Measurements from ENCODE around the gene SLC35A1. TPM values are rescaled to one million over a fixed set of nuclear protein-coding genes. Genes with fewer than 3 reads are reported as not detected.
"Not testable (repeated sequence)": the region's sequence is repeated elsewhere in the genome, so short reads cannot be mapped to it uniquely, and the experiment has no call there.

The SLC35A1 gene
- total and polyA plus RNA-seq, 10 donors = 13.3 to 25.4 (median 18.7) TPM

DNA sequence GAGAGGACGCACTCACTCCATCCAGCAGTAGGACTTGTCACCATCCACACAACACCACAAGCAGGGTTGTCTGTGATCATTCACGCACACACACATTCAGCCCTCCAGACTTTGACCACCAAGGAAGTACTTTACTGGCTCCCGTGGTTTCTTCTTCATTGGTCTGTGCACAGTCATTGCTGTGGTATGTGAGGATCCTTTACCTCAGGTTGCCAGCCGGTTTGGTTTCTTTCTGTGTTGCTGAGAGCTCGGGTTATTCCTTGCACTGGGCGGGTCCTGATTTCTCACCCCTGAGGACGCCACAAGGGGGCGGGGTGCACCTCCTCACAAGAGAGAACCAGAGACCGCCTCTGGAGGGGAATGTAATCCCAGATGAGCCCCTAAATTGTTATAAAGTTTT lies 11.2 kb downstream of the SLC35A1 start:
- no peak for TF ChIP-seq POLR2A (IDR thresholded peaks at IDR 0.05)
- TF ChIP-seq, protein P1, sequence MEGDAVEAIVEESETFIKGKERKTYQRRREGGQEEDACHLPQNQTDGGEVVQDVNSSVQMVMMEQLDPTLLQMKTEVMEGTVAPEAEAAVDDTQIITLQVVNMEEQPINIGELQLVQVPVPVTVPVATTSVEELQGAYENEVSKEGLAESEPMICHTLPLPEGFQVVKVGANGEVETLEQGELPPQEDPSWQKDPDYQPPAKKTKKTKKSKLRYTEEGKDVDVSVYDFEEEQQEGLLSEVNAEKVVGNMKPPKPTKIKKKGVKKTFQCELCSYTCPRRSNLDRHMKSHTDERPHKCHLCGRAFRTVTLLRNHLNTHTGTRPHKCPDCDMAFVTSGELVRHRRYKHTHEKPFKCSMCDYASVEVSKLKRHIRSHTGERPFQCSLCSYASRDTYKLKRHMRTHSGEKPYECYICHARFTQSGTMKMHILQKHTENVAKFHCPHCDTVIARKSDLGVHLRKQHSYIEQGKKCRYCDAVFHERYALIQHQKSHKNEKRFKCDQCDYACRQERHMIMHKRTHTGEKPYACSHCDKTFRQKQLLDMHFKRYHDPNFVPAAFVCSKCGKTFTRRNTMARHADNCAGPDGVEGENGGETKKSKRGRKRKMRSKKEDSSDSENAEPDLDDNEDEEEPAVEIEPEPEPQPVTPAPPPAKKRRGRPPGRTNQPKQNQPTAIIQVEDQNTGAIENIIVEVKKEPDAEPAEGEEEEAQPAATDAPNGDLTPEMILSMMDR (IDR thresholded peaks at IDR 0.05 in 8 of 11, conservative IDR thresholded peaks at IDR 0.05 in 3 of 11) = peak in 2 of 11 experiments; percentile 13 to 25
- intact Hi-C loops (cut with DNase I; ENCODE audit: low total_unique reads) = no loop called here
- H3K27ac ChIP-seq = no peak overlapping the region
- peaks cover 0 to 37% (median 0%) of the 10 kb centered on the region in 6 donors for H3K36me3 ChIP-seq
- H3K4me3 ChIP-seq = no peak overlapping the region
- peaks cover 0 to 28% (median 8%) of the 10 kb centered on the region in 6 donors for H3K4me1 ChIP-seq
- H3K27me3 ChIP-seq (replicated peaks in 1 of 7) = no peaks in the 10 kb centered on the region
- no peak for DNase-seq
- 62 to 92% (median 78%) methylated on average over 9 of the region's 9 CpGs for WGBS, 5 donors
- H3K9me3 ChIP-seq = peaks cover 0 to 9% (median 0%) of the 10 kb centered on the region in 8 donors

DNA sequence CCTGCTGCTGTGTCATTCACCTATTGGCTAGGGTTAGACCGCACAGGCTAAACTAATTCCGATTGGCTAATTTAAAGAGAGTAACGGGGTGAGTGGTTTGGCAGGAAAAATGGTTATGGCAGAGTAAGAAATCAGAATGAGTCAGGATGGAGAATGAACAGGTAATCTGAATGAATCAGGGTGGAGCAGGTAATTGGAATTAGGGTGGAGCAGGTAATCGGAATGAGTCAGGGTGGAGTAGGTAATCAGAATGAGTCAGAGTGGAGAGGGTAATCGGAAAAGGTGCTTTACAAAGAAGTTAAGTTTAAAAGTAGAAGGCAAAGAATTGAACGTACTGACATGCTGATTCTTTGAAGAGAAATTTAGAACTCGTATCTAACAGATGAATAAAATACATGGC lies 11.7 kb downstream of the SLC35A1 start:
- H3K27me3 ChIP-seq (replicated peaks in 1 of 7) = no peaks in the 10 kb centered on the region
- H3K9me3 ChIP-seq = peaks cover 0 to 9% (median 0%) of the 10 kb centered on the region in 8 donors
- TF ChIP-seq POLR2AphosphoS5 (IDR thresholded peaks at IDR 0.05) (no peak), POLR2A (IDR thresholded peaks at IDR 0.05) (no peak)
- TF ChIP-seq, protein P1 (IDR thresholded peaks at IDR 0.05 in 8 of 11, conservative IDR thresholded peaks at IDR 0.05 in 3 of 11) = no peak
- H3K4me1 ChIP-seq = peaks cover 0 to 28% (median 8%) of the 10 kb centered on the region in 6 donors
- WGBS, 5 donors = 91 to 99% (median 95%) methylated on average over 7 of the region's 7 CpGs
- H3K4me3 ChIP-seq = no peak overlapping the region
- intact Hi-C loops (cut with DNase I; ENCODE audit: low total_unique reads) = no loop called here
- DNase-seq = no peak
- peaks cover 0 to 35% (median 0%) of the 10 kb centered on the region in 6 donors for H3K36me3 ChIP-seq
- H3K27ac ChIP-seq = no peak overlapping the region

DNA sequence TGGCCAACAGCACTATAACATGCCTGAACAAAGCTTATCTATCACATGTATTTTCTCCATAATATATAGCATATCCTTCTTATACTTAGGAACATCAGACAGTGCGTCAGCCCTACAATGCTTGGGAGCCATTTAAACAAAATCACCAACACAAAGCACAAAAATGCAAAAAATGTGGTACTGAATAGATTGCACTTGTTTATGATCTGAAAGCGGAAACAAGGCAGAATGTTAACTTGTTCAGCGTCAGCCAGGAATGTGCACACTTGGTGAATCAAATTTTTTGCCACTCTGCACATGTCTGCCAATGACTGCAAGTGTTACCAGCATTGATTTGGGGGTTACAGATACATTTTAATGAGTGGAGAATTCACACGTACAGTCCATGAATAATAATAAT lies 14.8 kb downstream of the SLC35A1 start:
- Histone ChIP-seq H3K9me3 (peaks cover 0 to 9% (median 0%) of the 10 kb centered on the region in 8 donors), H3K36me3 (peaks cover 0 to 42% (median 0%) of the 10 kb centered on the region in 6 donors), H3K4me3 (no peak overlapping the region), H3K4me1 (peaks cover 0 to 7% (median 0%) of the 10 kb centered on the region in 6 donors), H3K27me3 (replicated peaks in 1 of 7) (no peaks in the 10 kb centered on the region), H3K27ac (no peak overlapping the region)
- 82 to 90% (median 87%) methylated on average over 4 of the region's 4 CpGs for WGBS, 5 donors
- TF ChIP-seq POLR2AphosphoS5 (IDR thresholded peaks at IDR 0.05) = no peak
- TF ChIP-seq, protein P1 (IDR thresholded peaks at IDR 0.05 in 8 of 11, conservative IDR thresholded peaks at IDR 0.05 in 3 of 11) = no peak
- no peak for TF ChIP-seq POLR2A (IDR thresholded peaks at IDR 0.05)
- intact Hi-C loops (cut with DNase I; ENCODE audit: low total_unique reads) = no loop called here
- no peak for DNase-seq

DNA sequence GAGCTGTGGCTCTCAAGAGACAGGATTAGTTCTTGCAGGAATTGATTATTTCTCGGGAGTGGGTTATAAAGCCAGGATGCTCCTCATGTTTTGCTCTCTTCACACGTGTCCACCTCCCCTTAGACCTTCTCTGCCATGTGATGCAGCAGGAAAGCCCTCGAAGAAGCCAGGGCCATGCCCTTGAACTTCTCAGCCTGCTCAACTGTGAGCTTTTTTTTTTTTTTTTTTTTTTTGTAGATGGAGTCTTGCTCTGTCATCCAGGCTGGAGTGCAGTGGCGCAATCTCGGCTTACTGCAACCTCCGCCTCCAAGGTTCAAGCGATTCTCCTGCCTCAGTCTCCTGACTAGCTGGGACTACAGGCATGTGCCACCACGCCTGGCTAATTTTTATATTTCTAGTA lies 16.6 kb downstream of the SLC35A1 start:
- H3K36me3 ChIP-seq = peaks cover 0 to 38% (median 0%) of the 10 kb centered on the region in 6 donors
- H3K4me3 ChIP-seq; H3K27ac ChIP-seq; DNase-seq; H3K9me3 ChIP-seq; intact Hi-C loops (cut with DNase I; ENCODE audit: low total_unique reads); H3K4me1 ChIP-seq; H3K27me3 ChIP-seq (replicated peaks in 1 of 7): not testable (repeated sequence)
- 85 to 91% (median 88%) methylated on average over 8 of the region's 8 CpGs for WGBS, 5 donors
